Head of caudate nucleus (tissue), 42 donors: Measurements from ENCODE around the gene SLC4A3.

Experiments
- DNase-seq, 42 donors: peaks; one replicate each; pipeline versions ENCODE4 v3.0.0 to v3.0.0-alpha.2; 2020 to 2021; ENCODE audit warnings: mixed read lengths in 7 of 42
- intact Hi-C: fragments of 100-400 bp; cut with DNase I; formaldehyde crosslinking; loops from one replicate; pipeline ENCODE4 v1.15.0; 2022

Gene SLC4A3, protein sequence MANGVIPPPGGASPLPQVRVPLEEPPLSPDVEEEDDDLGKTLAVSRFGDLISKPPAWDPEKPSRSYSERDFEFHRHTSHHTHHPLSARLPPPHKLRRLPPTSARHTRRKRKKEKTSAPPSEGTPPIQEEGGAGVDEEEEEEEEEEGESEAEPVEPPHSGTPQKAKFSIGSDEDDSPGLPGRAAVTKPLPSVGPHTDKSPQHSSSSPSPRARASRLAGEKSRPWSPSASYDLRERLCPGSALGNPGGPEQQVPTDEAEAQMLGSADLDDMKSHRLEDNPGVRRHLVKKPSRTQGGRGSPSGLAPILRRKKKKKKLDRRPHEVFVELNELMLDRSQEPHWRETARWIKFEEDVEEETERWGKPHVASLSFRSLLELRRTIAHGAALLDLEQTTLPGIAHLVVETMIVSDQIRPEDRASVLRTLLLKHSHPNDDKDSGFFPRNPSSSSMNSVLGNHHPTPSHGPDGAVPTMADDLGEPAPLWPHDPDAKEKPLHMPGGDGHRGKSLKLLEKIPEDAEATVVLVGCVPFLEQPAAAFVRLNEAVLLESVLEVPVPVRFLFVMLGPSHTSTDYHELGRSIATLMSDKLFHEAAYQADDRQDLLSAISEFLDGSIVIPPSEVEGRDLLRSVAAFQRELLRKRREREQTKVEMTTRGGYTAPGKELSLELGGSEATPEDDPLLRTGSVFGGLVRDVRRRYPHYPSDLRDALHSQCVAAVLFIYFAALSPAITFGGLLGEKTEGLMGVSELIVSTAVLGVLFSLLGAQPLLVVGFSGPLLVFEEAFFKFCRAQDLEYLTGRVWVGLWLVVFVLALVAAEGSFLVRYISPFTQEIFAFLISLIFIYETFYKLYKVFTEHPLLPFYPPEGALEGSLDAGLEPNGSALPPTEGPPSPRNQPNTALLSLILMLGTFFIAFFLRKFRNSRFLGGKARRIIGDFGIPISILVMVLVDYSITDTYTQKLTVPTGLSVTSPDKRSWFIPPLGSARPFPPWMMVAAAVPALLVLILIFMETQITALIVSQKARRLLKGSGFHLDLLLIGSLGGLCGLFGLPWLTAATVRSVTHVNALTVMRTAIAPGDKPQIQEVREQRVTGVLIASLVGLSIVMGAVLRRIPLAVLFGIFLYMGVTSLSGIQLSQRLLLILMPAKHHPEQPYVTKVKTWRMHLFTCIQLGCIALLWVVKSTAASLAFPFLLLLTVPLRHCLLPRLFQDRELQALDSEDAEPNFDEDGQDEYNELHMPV

DNA sequence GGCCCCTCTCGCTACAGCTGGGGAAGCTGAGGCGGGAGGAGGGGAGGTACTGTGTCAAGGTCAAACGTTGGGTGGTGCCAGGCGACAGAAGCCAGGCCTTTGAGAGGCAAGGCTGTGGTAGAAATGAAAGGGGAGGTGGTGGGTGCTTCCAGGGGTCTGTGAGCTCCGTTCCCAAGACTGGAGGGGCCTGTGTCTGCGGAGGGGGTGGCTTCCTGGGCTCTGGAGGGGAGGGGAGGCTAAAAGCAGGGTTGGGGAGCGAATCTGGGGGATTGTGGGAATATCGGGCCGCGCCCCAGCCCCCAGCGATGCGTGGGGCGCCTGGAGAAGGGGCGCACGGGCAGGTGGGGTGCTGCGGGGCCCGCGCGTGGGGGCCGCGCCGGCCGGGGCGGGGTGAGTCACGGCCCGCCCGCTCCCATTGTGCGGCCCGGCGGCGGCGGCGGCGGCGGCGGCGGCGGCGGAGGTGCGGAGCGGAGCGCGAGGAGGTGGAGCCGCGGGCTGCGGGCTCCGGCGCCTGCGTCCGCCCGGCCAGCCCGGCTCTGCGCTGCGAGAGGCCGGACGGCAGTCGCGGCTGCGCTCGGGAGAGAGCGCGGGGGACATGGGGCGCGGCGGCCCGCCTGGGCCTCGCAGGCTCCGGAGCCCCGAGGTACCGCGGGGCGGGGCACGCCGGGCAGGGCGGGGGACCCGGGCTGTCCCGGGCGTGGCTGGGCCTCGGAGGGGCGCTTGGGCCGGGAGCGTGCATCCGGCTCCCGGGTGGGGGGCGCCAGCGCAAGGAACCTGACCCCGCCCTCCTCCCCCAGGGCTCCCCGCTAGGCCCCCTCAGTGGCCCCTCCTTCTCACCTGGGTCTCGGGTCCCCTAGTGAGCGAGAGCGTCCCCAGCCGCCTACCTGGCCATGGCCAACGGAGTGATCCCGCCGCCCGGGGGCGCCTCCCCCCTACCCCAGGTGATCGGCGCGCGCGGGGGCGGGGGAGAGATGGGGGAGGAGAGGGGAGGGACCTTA is at the start of gene SLC4A3:
Gene SLC4A3, plus strand, starts transcription at position 528 of the 998 bp plus-strand sequence. Its CDS starts 363 bp downstream, at position 891.
- intact Hi-C loops, result no loop called here
- DNase-seq, result peak in 6 of 42 donors; percentile 20 to 52 (median 36)

DNA sequence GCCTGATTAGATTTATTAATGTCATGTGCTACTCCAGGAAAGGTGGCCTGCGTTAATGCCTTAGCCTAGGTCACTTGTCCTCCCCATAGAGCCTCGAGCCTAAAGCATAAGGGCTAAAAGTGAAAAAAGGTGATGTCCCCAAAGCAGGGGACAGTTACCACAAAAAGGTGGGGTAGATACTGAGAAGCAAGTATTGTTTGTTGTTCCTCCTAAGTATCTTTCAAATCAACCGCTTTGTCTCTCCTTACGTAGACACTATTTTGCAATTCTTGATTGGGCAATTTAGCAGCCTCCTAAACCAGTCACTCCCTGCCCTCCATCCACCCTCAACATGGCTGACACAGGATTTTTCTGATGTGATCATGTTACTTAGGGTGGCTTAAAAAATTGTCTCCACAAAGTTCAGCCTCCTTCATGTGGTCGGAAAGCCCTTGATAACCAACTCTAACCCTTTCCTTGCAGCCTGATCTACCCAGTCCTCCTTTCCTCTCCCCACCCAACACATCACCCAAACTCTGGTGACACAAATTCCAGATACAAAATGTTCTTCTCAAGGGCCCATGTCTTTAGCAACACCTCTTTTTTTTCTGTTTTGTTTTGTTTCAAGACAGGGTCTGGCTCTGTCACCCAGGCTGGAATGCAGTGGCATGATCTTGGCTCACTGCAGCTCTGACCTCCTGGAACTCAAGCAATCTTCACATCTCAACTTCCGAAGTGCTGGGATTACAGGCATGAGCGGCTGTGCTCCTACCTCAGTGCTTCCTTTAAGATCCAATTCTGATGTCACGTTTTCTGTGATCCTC is 48.4 kb upstream of the SLC4A3 start:
- DNase-seq, result no peak
- intact Hi-C loops, result no loop called here

DNA sequence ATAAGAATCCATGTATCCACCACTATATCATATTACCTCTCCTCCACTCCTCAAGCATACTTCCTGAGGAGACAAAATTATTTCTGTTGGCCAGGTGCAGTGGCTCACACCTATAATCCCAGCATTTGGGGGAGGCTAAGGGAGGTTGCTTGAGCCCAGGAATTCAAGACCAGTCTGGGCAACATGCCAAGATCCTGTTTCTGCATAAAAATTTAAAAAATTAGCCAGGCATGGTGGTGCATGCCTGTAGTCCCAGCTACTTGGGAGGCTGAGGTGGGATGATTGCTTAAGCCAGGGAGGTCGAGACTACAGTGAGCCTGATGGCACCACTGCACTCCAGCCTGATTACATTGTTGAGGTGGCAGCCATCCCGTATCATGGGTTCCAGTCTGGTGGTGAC is 46.1 kb upstream of the SLC4A3 start:
- intact Hi-C loops, result no loop called here
- no peak for DNase-seq

DNA sequence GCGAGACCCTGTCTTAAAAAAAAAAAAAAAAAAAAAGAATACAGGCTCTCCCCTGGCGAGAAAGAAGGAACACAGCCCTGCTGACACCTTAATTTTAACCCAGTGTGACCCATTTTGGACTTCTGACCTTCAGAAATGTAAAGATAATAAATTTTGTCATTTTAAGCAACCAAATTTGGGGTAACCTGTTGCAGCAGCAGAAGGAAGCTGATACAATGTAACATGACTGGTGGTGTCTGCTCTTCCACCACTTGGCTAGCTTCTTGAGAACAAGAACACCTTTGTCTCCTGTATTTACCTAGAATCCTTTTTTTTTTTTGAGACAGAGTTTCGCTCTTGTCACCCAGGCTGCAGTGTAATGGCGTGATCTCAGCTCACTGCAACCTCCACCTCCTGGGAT is 36.3 kb upstream of the SLC4A3 start:
- intact Hi-C loops, result no loop called here
- DNase-seq, result no peak

DNA sequence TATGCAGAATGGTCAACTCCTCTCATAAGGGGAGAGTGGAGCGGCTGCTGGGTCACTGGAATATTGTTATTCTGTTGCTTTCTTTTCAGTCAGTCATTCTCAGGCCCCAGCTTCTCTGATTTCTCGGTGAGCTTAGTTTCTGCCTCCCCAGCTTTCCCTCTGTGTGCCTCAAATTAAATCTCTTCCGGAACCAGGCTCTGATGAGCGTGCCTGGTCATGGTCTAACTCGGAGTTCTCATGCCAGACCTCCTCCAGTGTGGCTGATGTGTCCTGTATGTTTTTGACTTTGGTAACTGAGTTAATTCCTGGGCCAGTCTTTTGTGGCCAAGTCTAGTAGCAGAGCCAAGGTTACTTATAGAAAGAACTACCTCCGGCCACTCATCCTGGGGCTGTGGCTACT is 34.7 kb upstream of the SLC4A3 start:
- no peak for DNase-seq
- intact Hi-C loops, result no loop called here

GRCh38 chr2:219593154-219593553 is 34.3 kb upstream of the SLC4A3 start:
- DNase-seq, result no peak
- intact Hi-C loops, result no loop called here

GRCh38 chr2:219595256-219595655 is 32.2 kb upstream of the SLC4A3 start:
- intact Hi-C loops, result loop anchor here (5.0 kb wide), 1 partner anchor 53 kb away; the partner anchor contains the start of genes CHPF and TMEM198
- DNase-seq, result no peak

DNA sequence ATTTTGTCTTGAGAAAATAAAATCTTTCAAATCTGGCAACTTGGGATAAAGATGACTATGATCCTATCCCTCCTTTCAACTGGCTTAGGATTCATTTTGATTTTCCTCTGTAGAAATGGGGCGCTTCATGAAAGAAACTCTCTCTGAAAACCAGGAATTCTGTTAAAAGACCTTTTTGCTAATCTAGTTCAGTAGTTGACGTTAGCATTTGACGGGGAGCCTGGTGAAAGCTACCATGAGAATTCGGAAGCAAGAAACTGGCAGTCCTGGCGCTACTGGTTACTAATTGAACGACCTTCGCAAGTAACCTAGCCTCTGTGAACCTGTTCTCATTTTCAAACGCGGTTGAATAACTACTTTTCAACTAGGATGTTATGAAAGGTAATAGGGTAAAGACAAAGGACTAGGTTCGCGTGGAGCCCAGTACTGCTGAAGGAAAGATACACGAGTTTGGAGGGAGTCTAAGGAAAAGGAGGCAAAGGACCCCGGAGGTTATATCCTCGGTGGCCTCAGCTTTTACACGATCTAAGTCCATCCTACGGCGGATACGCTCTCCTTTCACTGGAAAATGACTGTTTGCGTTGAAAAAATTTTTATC is 30.4 kb upstream of the SLC4A3 start:
- intact Hi-C loops, result loop anchor here (5.0 kb wide), 1 partner anchor 55 kb away; the partner anchor contains the start of genes CHPF and TMEM198
- DNase-seq, result peak in 3 of 42 donors; percentile 9 to 12 (median 10)

GRCh38 chr2:219597552-219598307 is 29.7 kb upstream of the SLC4A3 start, which contains the start of gene STK11IP:
TSS of gene STK11IP (plus strand) at chr2:219597857. CDS start at chr2:219598120, 263 bp downstream.
- DNase-seq, result peak; percentile 91 to 99 (median 96)
- intact Hi-C loops, result loop anchor here (5.0 kb wide), 1 partner anchor 55 kb away; the partner anchor contains the start of genes CHPF and TMEM198

DNA sequence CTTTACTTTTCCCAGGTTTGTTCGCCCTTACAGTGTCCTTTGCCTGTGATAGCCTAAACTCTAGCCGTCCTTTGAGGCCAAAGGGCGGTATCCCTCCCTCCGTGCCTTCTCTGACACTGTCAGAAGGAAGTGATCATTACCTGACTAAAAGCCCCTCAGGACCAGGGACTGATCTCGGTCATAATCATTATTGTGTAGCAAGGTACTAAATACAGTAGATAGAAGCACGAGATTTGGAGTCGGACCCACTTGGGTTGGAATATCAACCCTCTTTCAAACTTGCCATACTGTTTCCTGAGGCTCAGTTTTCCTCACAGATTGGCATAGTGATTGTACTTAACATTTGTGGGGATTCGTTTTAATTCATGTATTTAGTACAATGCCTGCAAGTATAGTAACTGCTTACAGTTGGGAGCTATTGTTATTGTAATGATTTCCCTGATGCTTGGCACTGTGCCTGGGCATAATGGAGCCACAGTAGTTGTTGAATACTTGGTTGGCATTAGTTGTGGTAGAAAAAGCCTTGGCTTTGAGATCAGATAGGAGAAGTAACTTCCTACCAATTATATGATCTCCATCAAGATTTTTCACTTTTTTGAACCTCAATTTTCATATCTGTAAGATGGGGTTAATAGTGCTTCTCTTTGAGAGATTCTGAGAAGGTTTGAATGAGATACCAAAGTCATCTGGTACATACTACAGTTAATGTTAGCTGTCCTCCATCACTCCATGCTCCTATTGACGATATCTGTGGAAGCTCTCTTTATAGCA is 28.9 kb upstream of the SLC4A3 start:
- intact Hi-C loops, result loop anchor here (5.0 kb wide), 1 partner anchor 56 kb away; the partner anchor contains the start of genes CHPF and TMEM198
- no peak for DNase-seq

DNA sequence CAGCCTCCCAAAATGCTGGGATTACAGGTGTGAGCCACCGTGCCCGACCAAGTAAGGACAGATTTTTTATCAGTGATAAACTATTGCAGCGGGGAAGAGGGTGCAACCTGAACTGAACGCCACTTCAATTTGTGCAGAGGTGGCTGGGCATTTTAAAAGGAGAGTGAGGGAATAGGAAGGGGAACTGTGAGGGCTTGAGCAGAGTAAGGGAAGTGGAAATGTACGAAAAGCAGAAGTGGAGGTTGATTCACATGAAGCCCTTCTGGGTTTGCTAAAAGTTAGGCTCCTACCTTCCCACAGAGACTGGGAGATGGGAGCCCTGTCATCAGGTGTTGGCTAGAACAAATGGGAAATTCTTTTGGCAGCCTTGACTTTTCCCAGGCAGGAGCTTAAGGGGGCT is 23.7 kb upstream of the SLC4A3 start:
- no peak for DNase-seq
- intact Hi-C loops, result no loop called here

- intact Hi-C loops, result no loop called here
- DNase-seq, result no peak
Observed at GRCh38 chr2:219605607-219605954, 21.8 kb upstream of the SLC4A3 start.

- intact Hi-C loops, result no loop called here
- no peak for DNase-seq
Observed at GRCh38 chr2:219607931-219608330, 19.5 kb upstream of the SLC4A3 start.

DNA sequence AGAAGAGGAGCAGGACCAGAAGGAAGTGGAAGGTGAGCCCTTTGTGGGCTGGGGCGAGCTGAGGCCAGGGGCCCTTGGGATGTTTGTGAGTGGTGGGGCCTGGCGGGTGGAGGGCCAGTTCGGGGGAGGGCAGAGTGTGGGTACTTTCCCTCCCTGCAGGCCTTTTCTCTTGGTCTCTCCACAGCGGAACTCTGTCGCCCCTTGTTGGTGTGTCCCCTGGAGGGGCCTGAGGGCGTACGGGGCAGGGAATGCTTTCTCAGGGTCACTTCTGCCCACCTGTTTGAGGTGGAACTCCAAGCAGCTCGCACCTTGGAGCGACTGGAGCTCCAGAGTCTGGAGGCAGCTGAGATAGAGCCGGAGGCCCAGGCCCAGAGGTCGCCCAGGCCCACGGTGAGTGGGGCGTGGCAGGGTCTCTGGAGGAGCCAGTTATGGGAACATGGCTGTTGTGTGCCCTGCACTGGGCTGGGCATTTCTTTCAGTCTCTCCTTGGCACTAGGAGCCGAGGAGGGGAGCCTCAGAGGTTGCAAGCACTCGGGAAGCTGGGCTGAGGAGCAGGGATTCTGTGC is 18.9 kb upstream of the SLC4A3 start:
- DNase-seq, result no peak
- intact Hi-C loops, result no loop called here
